Hematopoietic multipotent progenitor cell (in vitro differentiated cells): ENCODE results near the gene TPX2. TPM values are rescaled to one million over a fixed set of nuclear protein-coding genes. Genes with fewer than 3 reads are reported as not detected.
"Not testable (repeated sequence)": the region's sequence is repeated elsewhere in the genome, so short reads cannot be mapped to it uniquely, and the experiment has no call there.

Source experiments
- DNase-seq, 3 donors: peaks; one replicate each; pipeline ENCODE4 v3.0.0-alpha.2; 2011 to 2015; ENCODE audit warnings: low read depth in 2 of 3, low spot score in 2 of 3
- total RNA-seq: library from RNA; depleted of rRNA; stranded (reverse); fragments of >200 nt; gene quantifications from one replicate; pipeline ENCODE4 v1.2.3, GENCODE V29; 2012

Gene TPX2
- total RNA-seq, 1 donor: 5.1 TPM

- DNase-seq: no peak
Measured at GRCh38 chr20:31719644-31720485, 19.2 kb upstream of the TPX2 start.

GRCh38 chr20:31720486-31721407 lies 18.3 kb upstream of the TPX2 start:
- DNase-seq: peak in 1 of 3 donors; percentile 39

- DNase-seq: no peak
Measured at GRCh38 chr20:31721408-31722256, 17.5 kb upstream of the TPX2 start.

- DNase-seq: peak; percentile 21 to 89 (median 84)
Measured at GRCh38 chr20:31722257-31723068, 16.6 kb upstream of the TPX2 start, which contains the start of gene BCL2L1. BCL2L1 (minus strand) TSS chr20:31722868; CDS start chr20:31722218, 650 bp downstream.

- DNase-seq: no peak
Measured at GRCh38 chr20:31723069-31723318, 16.1 kb upstream of the TPX2 start.

- DNase-seq: peak; percentile 97 to 99 (median 99)
Measured at GRCh38 chr20:31723319-31724078, 15.6 kb upstream of the TPX2 start.

GRCh38 chr20:31731321-31731717 lies 7.8 kb upstream of the TPX2 start:
- DNase-seq: no peak

GRCh38 chr20:31739550-31739977 lies 474 bp downstream of the TPX2 start:
- no peak for DNase-seq

GRCh38 chr20:31740208-31740607 lies 1.1 kb downstream of the TPX2 start:
- peak in 2 of 3 donors; percentile 38 to 55 for DNase-seq

GRCh38 chr20:31740656-31741323 lies 1.7 kb downstream of the TPX2 start:
- no peak for DNase-seq

GRCh38 chr20:31746068-31746878 lies 7.2 kb downstream of the TPX2 start:
- no peak for DNase-seq

GRCh38 chr20:31747028-31747427 lies 7.9 kb downstream of the TPX2 start:
- not testable (repeated sequence) for DNase-seq

GRCh38 chr20:31747640-31748039 lies 8.6 kb downstream of the TPX2 start:
- DNase-seq: peak in 1 of 3 donors; percentile 12

- no peak for DNase-seq
Measured at GRCh38 chr20:31749223-31749622, 10.1 kb downstream of the TPX2 start.

- no peak for DNase-seq
Measured at GRCh38 chr20:31751126-31751525, 12.0 kb downstream of the TPX2 start.

- DNase-seq: no peak
Measured at GRCh38 chr20:31757254-31757653, 18.2 kb downstream of the TPX2 start.

- DNase-seq: no peak
Measured at GRCh38 chr20:31758521-31758920, 19.4 kb downstream of the TPX2 start.

GRCh38 chr20:31758991-31759390 lies 19.9 kb downstream of the TPX2 start:
- DNase-seq: no peak
